WERI-Rb-1 (cell line): ENCODE measurements around the gene DGCR8.

ENCODE experiments used
- DNase-seq: peaks from one replicate; pipeline ENCODE4 v3.0.0-alpha.2; 2020
- H3K27ac ChIP-seq: fragments of 250-450 bp; sonication (Bioruptor Pico); 2 replicates; pipeline ENCODE4 v1.5.1; 2020; ENCODE audit warnings: mild to moderate bottlenecking, moderate library complexity
- H3K27me3 ChIP-seq: fragments of 250-450 bp; sonication (Bioruptor Pico); 2 replicates; pipeline ENCODE4 v1.5.1; 2021; ENCODE audit warnings: mild to moderate bottlenecking, low read depth, moderate library complexity; ENCODE audit not compliant: insufficient read depth, severe bottlenecking
- H3K36me3 ChIP-seq: fragments of 250-450 bp; sonication (Bioruptor Pico); 2 replicates; pipeline ENCODE4 v1.5.1; 2020; ENCODE audit warnings: mild to moderate bottlenecking, moderate library complexity
- H3K4me3 ChIP-seq: 2 replicates; pipeline ENCODE4 v1.5.1; 2011; ENCODE audit warnings: low read depth, mild to moderate bottlenecking, control low read depth, low read length
- H3K9me3 ChIP-seq: fragments of 250-450 bp; sonication (Bioruptor Pico); 2 replicates; pipeline ENCODE4 v1.5.1; 2021; ENCODE audit warnings: mild to moderate bottlenecking, moderate library complexity; ENCODE audit not compliant: severe bottlenecking
- CTCF ChIP-seq: IDR thresholded peaks from 2 replicates; pipeline ENCODE4 v1.5.1; 2011; ENCODE audit warnings: low read depth, mild to moderate bottlenecking, control low read depth, inconsistent platforms, low read length

DGCR8 gene

GRCh38 chr22:20086101-20086599 lies 6.1 kb downstream of the DGCR8 start:
- H3K27me3 ChIP-seq = no peaks in the 10 kb centered on the region
- no peak overlapping the region for H3K4me3 ChIP-seq
- H3K36me3 ChIP-seq = peaks cover 96% of the 10 kb centered on the region
- TF ChIP-seq CTCF = no peak
- H3K27ac ChIP-seq = no peak overlapping the region
- no peak for DNase-seq
- H3K9me3 ChIP-seq = no peaks in the 10 kb centered on the region

GRCh38 chr22:20086763-20087162 lies 6.7 kb downstream of the DGCR8 start:
- Histone ChIP-seq H3K4me3 (no peak overlapping the region), H3K36me3 (peaks cover 96% of the 10 kb centered on the region), H3K27ac (no peak overlapping the region), H3K27me3 (no peaks in the 10 kb centered on the region), H3K9me3 (no peaks in the 10 kb centered on the region)
- TF ChIP-seq CTCF = no peak
- DNase-seq = no peak

GRCh38 chr22:20087319-20088262 lies 7.5 kb downstream of the DGCR8 start:
- no peaks in the 10 kb centered on the region for H3K27me3 ChIP-seq
- no peaks in the 10 kb centered on the region for H3K9me3 ChIP-seq
- H3K4me3 ChIP-seq = no peak overlapping the region
- TF ChIP-seq CTCF = no peak
- no peak for DNase-seq
- H3K27ac ChIP-seq = no peak overlapping the region
- H3K36me3 ChIP-seq = peaks cover 96% of the 10 kb centered on the region

- H3K27ac ChIP-seq = no peak overlapping the region
- H3K27me3 ChIP-seq = no peaks in the 10 kb centered on the region
- H3K36me3 ChIP-seq = peaks cover 96% of the 10 kb centered on the region
- H3K9me3 ChIP-seq = no peaks in the 10 kb centered on the region
- no peak overlapping the region for H3K4me3 ChIP-seq
- DNase-seq = no peak
- no peak for TF ChIP-seq CTCF
Observed at GRCh38 chr22:20088263-20088648, 8.2 kb downstream of the DGCR8 start.

- DNase-seq = no peak
- H3K27ac ChIP-seq = no peak overlapping the region
- H3K36me3 ChIP-seq = peaks cover 98% of the 10 kb centered on the region
Observed at GRCh38 chr22:20089226-20089976, 9.4 kb downstream of the DGCR8 start.

More at GRCh38 chr22:20089226-20089976, 9.4 kb downstream of the DGCR8 start:
- Histone ChIP-seq H3K4me3 (no peak overlapping the region), H3K9me3 (no peaks in the 10 kb centered on the region), H3K27me3 (no peaks in the 10 kb centered on the region)
- TF ChIP-seq CTCF = no peak
